Effector memory CD4-positive, alpha-beta T cell (primary cell): ENCODE results near the gene NCR1.

Experiments
- DNase-seq, 3 donors: peaks; one replicate each; pipeline ENCODE4 v3.0.0-alpha.2; 2020
- H3K27ac ChIP-seq: 2 replicates; pipeline ENCODE4 v1.7.0; 2013; ENCODE audit warnings: mild to moderate bottlenecking, low read length, moderate library complexity; ENCODE audit not compliant: insufficient read depth, poor library complexity, severe bottlenecking
- H3K27me3 ChIP-seq: replicated peaks from 2 replicates; pipeline ENCODE4 v1.7.0; 2013; ENCODE audit warnings: mild to moderate bottlenecking, low read length; ENCODE audit not compliant: insufficient read depth, control insufficient read depth, poor library complexity, severe bottlenecking
- H3K36me3 ChIP-seq: 2 replicates; pipeline ENCODE4 v1.7.0; 2013; ENCODE audit warnings: mild to moderate bottlenecking, low read length, moderate library complexity; ENCODE audit not compliant: control insufficient read depth, insufficient read depth
- H3K4me1 ChIP-seq: 2 replicates; pipeline ENCODE4 v1.7.0; 2013; ENCODE audit warnings: low read length, mild to moderate bottlenecking; ENCODE audit not compliant: control insufficient read depth, insufficient read depth, poor library complexity, severe bottlenecking
- H3K4me3 ChIP-seq: 2 replicates; pipeline ENCODE4 v1.7.0; 2013; ENCODE audit warnings: low read length, low read depth, mild to moderate bottlenecking; ENCODE audit not compliant: insufficient read depth, poor library complexity, severe bottlenecking
- H3K9me3 ChIP-seq: 2 replicates; pipeline ENCODE4 v1.7.0; 2013; ENCODE audit warnings: mild to moderate bottlenecking, low read length, moderate library complexity; ENCODE audit not compliant: control insufficient read depth

NCR1 gene

DNA sequence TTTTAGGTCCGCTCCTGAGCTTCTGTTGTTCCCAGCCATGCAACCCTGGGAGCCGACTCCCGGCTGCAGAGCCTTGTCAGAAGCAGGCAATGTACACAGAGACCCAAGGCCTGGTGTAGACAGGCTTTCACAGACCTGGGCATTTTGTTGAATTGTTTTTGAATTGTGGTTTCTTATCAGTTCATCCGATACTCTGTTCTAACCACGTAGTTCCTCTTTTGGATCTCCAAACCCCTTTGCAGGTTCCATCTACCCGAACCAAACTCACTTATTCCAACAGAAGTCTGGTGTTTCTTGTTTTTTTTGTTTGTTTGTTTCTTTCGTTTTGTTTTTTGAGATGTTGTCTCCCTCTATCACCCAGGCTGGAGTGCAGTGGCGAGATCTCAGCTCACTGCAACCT, 53.9 kb downstream of the NCR1 start:
- Histone ChIP-seq H3K4me1 (no peaks in the 10 kb centered on the region), H3K27me3 (no peaks in the 10 kb centered on the region), H3K27ac (no peak overlapping the region), H3K4me3 (no peak overlapping the region), H3K36me3 (no peaks in the 10 kb centered on the region), H3K9me3 (no peaks in the 10 kb centered on the region)
- DNase-seq: no peak
